NT2/D1 (cell line): Measurements from ENCODE around the gene SLC7A6.

ENCODE experiments used
- SUZ12 ChIP-seq: IDR thresholded peaks from 2 replicates; pipeline ENCODE4 v1.6.1; 2011; ENCODE audit not compliant: insufficient read length, insufficient read depth; ENCODE audit errors: extremely low read depth
- ZNF274 ChIP-seq: IDR thresholded peaks from 2 replicates; pipeline ENCODE4 v1.6.1; 2011; ENCODE audit warnings: mild to moderate bottlenecking, low read depth, low read length

GRCh38 chr16:68227850-68228553, 36.3 kb upstream of the SLC7A6 start:
- TF ChIP-seq SUZ12 (no peak), ZNF274 (no peak)
